ENCODE measurements around the gene TRIM25.

TRIM25 gene

GRCh38 chr17:56879280-56879679, 34.6 kb downstream of the TRIM25 start:
- no peak for DNase-seq (ENCODE audit: extremely low read depth, low read depth)
- no peak for TF ChIP-seq CTCF (IDR thresholded peaks at IDR 0.05; ENCODE audit: low read depth, low read length)

GRCh38 chr17:56876766-56877179, 37.1 kb downstream of the TRIM25 start:
- DNase-seq (ENCODE audit: extremely low read depth, low read depth) = no peak
- no peak for TF ChIP-seq CTCF (IDR thresholded peaks at IDR 0.05; ENCODE audit: low read depth, low read length)

DNA sequence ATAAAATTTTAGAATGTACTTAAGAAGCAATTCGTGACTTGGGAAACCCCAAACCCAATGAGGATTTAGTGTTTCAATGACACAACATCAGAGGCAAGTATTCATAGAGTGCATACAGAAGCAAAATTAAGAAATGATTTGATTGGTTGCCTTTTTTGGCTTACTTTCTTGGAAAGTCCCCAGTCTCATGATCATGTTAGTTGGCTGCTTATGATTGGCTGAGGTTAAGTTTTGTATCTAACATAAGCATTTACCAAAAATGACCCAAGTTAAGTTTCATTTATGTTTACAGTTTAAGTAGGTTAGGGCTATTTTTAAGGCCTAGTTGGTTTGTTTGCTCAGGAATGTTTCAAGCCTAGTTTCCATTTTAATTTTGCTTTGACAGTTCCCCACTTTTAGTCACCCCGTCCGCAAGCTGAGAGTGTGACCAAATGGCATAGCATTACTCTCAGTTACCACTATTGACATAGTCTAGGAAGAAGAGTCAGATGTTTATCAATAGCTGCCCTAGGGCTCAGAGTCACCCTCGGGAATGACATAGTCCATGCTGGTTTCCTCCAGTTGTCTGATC, 43.7 kb downstream of the TRIM25 start:
- TF ChIP-seq CTCF (IDR thresholded peaks at IDR 0.05; ENCODE audit: low read depth, low read length) = no peak
- no peak for DNase-seq (ENCODE audit: extremely low read depth, low read depth)

DNA sequence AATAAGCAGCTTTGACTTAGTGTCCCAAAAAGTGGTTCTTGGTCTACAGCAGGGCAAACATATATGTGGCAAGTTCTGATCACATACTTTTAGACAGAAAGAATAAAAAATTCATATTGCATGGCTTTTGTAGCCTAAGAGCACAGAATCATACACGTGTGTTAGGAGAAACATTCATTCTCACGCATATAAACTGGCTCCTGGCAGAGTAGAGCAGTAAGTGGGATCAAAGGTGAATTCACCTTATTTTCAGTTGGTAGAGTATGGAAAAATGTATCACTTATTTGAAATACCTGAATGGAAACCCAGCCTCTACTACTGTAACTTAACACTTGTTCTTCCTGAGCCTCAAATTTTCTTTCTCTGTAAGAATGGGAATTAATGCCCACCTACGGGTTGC, 45.1 kb downstream of the TRIM25 start:
- TF ChIP-seq CTCF (IDR thresholded peaks at IDR 0.05; ENCODE audit: low read depth, low read length) = no peak
- DNase-seq (ENCODE audit: extremely low read depth, low read depth) = no peak

DNA sequence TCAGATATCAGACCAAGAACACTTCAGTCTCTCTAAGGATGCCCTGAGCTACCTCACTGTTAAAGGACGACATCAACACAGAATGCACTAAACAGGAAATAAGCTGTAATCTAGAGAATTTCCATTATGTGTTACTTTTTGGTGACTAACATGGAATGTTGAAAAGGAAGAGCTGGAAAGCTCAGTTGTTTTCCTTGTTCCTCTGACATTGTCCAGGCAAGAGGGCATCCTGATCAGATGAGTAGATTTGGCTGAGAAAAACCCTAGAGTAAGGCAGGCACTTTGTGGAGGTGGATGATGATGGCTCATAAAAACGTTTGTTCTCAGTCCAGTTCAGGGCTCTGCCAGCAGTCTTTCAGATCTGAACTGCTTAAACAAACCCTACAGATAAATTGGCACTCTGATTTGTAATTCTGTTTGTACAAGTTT, 45.9 kb downstream of the TRIM25 start:
- DNase-seq (ENCODE audit: extremely low read depth, low read depth) = no peak
- no peak for TF ChIP-seq CTCF (IDR thresholded peaks at IDR 0.05; ENCODE audit: low read depth, low read length)

DNA sequence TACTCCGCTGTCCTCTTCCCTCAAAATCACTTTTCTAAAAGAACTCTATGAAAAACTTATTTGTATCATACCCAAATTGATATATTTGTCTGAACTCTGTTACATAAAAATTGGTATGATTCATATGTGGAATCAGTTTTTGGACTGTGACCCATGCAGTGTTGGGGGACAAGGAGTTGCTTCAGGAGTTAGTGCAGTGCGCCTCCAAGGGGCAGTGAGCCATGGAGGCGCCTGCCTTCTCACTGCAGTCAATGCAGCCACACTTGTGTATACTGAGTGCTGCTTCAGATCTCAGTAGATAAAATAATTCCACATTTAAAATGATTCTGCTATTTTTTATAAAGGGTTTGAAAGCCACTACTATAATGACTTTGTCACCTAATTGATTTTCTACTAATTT, 47.4 kb downstream of the TRIM25 start:
- no peak for DNase-seq (ENCODE audit: extremely low read depth, low read depth)

DNA sequence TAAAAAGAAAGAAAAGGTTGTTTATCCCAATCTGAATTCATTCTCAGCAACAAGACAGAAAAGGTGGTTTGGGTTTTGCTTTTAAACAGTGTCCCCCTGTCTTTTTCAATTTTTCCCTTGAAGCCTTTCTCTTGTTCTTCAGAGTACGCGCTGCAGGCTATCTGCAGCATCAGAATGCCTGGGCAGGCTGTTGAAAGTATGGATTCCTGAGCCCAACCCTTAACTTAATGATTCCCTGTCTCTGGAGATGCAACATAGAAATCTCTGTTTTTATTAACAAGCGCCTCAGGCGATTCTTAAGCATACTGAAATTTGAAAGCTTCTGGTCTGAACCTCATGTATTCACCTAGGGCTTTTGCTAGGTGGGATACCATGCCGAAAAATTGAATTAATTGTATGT, 47.8 kb downstream of the TRIM25 start:
- no peak for TF ChIP-seq CTCF (IDR thresholded peaks at IDR 0.05; ENCODE audit: low read depth, low read length)
- DNase-seq (ENCODE audit: extremely low read depth, low read depth) = no peak

More for the DNA sequence above, 47.4 kb downstream of the TRIM25 start:
- no peak; the same call in 1 of the 2 replicates for TF ChIP-seq CTCF (IDR thresholded peaks at IDR 0.05; ENCODE audit: low read depth, low read length)
